HL-60 (cell line): ENCODE results near the gene EIF2S1.

Experiments used
- CTCF ChIP-seq: IDR thresholded peaks from one replicate; pipeline ENCODE4 v1.5.1; 2011; ENCODE audit warnings: low read length, control low read depth, inconsistent platforms; ENCODE audit not compliant: insufficient read depth
- GABPA ChIP-seq: IDR thresholded peaks from 2 replicates; pipeline ENCODE4 v1.6.1; 2012; ENCODE audit warnings: low read depth
- POLR2AphosphoS5 ChIP-seq: IDR thresholded peaks from 2 replicates; pipeline ENCODE4 v1.6.1; 2012; ENCODE audit warnings: low read depth
- REST ChIP-seq: IDR thresholded peaks from 2 replicates; pipeline ENCODE4 v1.6.1; 2012; ENCODE audit warnings: low read depth; ENCODE audit not compliant: insufficient replicate concordance
- SPI1 ChIP-seq: IDR thresholded peaks from 2 replicates; pipeline ENCODE4 v1.6.1; 2012; ENCODE audit warnings: low read depth, mild to moderate bottlenecking, borderline replicate concordance

GRCh38 chr14:67345583-67345982 is 14.5 kb upstream of the EIF2S1 start:
- no peak for TF ChIP-seq POLR2AphosphoS5
- TF ChIP-seq CTCF: no peak
- no peak for TF ChIP-seq REST
- TF ChIP-seq SPI1: no peak
- no peak for TF ChIP-seq GABPA
